ENCODE data around the gene CEMIP. TPM values are rescaled to one million over a fixed set of nuclear protein-coding genes. Genes with fewer than 3 reads are reported as not detected.

The CEMIP gene
- total and polyA plus RNA-seq, 2 of the 4 experiments (the other 2 are of a cell fraction), result 63.8 to 78.0 TPM

- H4K5ac ChIP-seq (ENCODE audit: low read depth, low read length), result no peak overlapping the region
- H3K4me3 ChIP-seq (ENCODE audit: insufficient read depth, low read depth, low read length), result no peak overlapping the region
- no peak overlapping the region for H3K27ac ChIP-seq (ENCODE audit: insufficient read depth, low read length)
- intact Hi-C loops (cut with micrococcal nuclease) (no loop called here), in situ Hi-C loops (cut with MboI; ENCODE audit: low sequenced_read_pairs) (no loop called here), dilution Hi-C loops (cut with HindIII; ENCODE audit: low sequenced_read_pairs, unreplicated experiment) (no loop called here)
- H2AK5ac ChIP-seq (ENCODE audit: low read depth, low read length), result no peak overlapping the region
- ChIA-PET CTCF (no interaction called here), POLR2A (ENCODE audit: unreplicated experiment) (no interaction called here)
- no peak overlapping the region for H2AFZ ChIP-seq (replicated peaks; ENCODE audit: low read length, poor library complexity)
- WGBS, 2 experiments (ENCODE audit: extremely low coverage in 2 of 2, insufficient read length in 1 of 2), result no CpG with 5 or more reads among the region's 7 CpGs
- no peak overlapping the region for H3K56ac ChIP-seq (ENCODE audit: extremely low read depth, insufficient read depth, low read length)
- H3K27me3 ChIP-seq (ENCODE audit: control insufficient read depth, insufficient read depth, low read length), result no peaks in the 10 kb centered on the region
- H2BK120ac ChIP-seq (ENCODE audit: low read depth, low read length), result no peak overlapping the region
- no peaks in the 10 kb centered on the region for H3K79me1 ChIP-seq (ENCODE audit: low read depth in 1 of 2, low read length in 2 of 2)
- no peak overlapping the region for H3K14ac ChIP-seq (replicated peaks; ENCODE audit: low read depth, low read length)
- H3K23ac ChIP-seq (ENCODE audit: low read depth, low read length), result no peak overlapping the region
- no peak overlapping the region for H2BK15ac ChIP-seq (ENCODE audit: low read depth, low read length)
- H3K18ac ChIP-seq (ENCODE audit: low read depth, low read length), result no peak overlapping the region
- DNase-seq (no peak), ATAC-seq (ENCODE audit: low read depth) (no peak)
- no TSS peak for BruUV-seq (replicated peaks)
- H3K9ac ChIP-seq (ENCODE audit: low read depth, low read length), result no peak overlapping the region
- no peak overlapping the region for H2BK5ac ChIP-seq (ENCODE audit: low read depth, low read length, poor library complexity, severe bottlenecking)
- TF ChIP-seq USF2 (IDR thresholded peaks at IDR 0.05; ENCODE audit: low read depth, low read length), result no peak
- TF ChIP-seq MAZ (IDR thresholded peaks at IDR 0.05; ENCODE audit: borderline replicate concordance, low read depth, low read length), result no peak
- TF ChIP-seq CHD1 (IDR thresholded peaks at IDR 0.05; ENCODE audit: low read depth, low read length), result no peak
- TF ChIP-seq FOS (IDR thresholded peaks at IDR 0.05; ENCODE audit: low read depth, low read length), result no peak
- no peak for TF ChIP-seq NFE2L2 (IDR thresholded peaks at IDR 0.05; ENCODE audit: low read depth, low read length)
- no peak for TF ChIP-seq BHLHE40 (IDR thresholded peaks at IDR 0.05; ENCODE audit: low read depth, low read length)
- TF ChIP-seq RCOR1 (IDR thresholded peaks at IDR 0.05; ENCODE audit: insufficient replicate concordance, low read length), result no peak
- TF ChIP-seq, protein P1, sequence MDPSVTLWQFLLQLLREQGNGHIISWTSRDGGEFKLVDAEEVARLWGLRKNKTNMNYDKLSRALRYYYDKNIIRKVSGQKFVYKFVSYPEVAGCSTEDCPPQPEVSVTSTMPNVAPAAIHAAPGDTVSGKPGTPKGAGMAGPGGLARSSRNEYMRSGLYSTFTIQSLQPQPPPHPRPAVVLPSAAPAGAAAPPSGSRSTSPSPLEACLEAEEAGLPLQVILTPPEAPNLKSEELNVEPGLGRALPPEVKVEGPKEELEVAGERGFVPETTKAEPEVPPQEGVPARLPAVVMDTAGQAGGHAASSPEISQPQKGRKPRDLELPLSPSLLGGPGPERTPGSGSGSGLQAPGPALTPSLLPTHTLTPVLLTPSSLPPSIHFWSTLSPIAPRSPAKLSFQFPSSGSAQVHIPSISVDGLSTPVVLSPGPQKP (IDR thresholded peaks at IDR 0.05; ENCODE audit: borderline replicate concordance, low read depth, low read length), result no peak
- TF ChIP-seq MAFK (IDR thresholded peaks at IDR 0.05; ENCODE audit: low read depth, low read length), result no peak
- no peak for TF ChIP-seq RAD21 (IDR thresholded peaks at IDR 0.05; ENCODE audit: low read length)
- peaks cover 39% of the 10 kb centered on the region for H4K20me1 ChIP-seq (ENCODE audit: insufficient read depth, low read length)
- no peak overlapping the region for H4K91ac ChIP-seq (ENCODE audit: insufficient read depth, low read depth, low read length)
- H2AK9ac ChIP-seq (replicated peaks; ENCODE audit: low read depth, low read length, poor library complexity), result no peak overlapping the region
- no peak overlapping the region for H2BK20ac ChIP-seq (ENCODE audit: low read depth, low read length)
- peaks cover 15% of the 10 kb centered on the region; the same call in 1 of the 2 replicates for H3K9me1 ChIP-seq (ENCODE audit: insufficient read depth, low read length)
- H3K9me3 ChIP-seq (ENCODE audit: control insufficient read depth, insufficient read depth, low read length), result no peaks in the 10 kb centered on the region
- no peak overlapping the region for H4K8ac ChIP-seq (ENCODE audit: low read depth in 2 of 2, low read length in 2 of 2)
- no peak overlapping the region for H3K4ac ChIP-seq (ENCODE audit: low read depth, low read length)
- peaks cover 88% of the 10 kb centered on the region for H3K36me3 ChIP-seq (ENCODE audit: control insufficient read depth, insufficient read depth, low read length)
- H3K4me1 ChIP-seq (ENCODE audit: control insufficient read depth, insufficient read depth, low read length), result no peaks in the 10 kb centered on the region
- no peak overlapping the region for H3K4me2 ChIP-seq (ENCODE audit: low read depth, low read length)
These were observed 163.1 kb downstream of the CEMIP start for GRCh38 chr15:80942266-80942665.

Data from IMR-90 (cell line).